ENCODE measurements around the gene MARCHF3.

DNA sequence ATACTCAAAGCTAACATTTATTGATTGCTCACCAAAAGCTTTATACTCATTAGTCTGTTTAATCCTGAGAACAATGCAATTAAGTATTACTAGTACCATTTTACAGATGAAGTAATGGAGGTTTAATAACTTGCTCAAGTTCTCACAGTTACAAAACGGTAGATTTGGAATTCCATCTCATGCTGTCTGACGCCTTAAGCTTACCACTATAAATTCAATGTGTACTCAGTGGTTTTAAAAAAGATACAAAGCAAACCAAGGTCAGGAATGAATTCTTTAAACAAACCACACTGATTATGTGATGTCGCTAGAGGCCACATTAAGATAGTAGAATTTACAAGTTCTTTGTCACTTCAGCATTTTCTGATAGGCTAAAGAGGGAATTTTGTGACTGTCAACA lies 44.1 kb upstream of the MARCHF3 start:
- TF ChIP-seq, protein P1, sequence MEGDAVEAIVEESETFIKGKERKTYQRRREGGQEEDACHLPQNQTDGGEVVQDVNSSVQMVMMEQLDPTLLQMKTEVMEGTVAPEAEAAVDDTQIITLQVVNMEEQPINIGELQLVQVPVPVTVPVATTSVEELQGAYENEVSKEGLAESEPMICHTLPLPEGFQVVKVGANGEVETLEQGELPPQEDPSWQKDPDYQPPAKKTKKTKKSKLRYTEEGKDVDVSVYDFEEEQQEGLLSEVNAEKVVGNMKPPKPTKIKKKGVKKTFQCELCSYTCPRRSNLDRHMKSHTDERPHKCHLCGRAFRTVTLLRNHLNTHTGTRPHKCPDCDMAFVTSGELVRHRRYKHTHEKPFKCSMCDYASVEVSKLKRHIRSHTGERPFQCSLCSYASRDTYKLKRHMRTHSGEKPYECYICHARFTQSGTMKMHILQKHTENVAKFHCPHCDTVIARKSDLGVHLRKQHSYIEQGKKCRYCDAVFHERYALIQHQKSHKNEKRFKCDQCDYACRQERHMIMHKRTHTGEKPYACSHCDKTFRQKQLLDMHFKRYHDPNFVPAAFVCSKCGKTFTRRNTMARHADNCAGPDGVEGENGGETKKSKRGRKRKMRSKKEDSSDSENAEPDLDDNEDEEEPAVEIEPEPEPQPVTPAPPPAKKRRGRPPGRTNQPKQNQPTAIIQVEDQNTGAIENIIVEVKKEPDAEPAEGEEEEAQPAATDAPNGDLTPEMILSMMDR (IDR thresholded peaks at IDR 0.05), result no peak
- no peak for TF ChIP-seq POLR2A (IDR thresholded peaks at IDR 0.05)
